Measurements from ENCODE around the gene BTN1A1. TPM values are rescaled to one million over a fixed set of nuclear protein-coding genes. Genes with fewer than 3 reads are reported as not detected.

Gene BTN1A1
- total RNA-seq, 4 donors from 2014 or later, result not detected

DNA sequence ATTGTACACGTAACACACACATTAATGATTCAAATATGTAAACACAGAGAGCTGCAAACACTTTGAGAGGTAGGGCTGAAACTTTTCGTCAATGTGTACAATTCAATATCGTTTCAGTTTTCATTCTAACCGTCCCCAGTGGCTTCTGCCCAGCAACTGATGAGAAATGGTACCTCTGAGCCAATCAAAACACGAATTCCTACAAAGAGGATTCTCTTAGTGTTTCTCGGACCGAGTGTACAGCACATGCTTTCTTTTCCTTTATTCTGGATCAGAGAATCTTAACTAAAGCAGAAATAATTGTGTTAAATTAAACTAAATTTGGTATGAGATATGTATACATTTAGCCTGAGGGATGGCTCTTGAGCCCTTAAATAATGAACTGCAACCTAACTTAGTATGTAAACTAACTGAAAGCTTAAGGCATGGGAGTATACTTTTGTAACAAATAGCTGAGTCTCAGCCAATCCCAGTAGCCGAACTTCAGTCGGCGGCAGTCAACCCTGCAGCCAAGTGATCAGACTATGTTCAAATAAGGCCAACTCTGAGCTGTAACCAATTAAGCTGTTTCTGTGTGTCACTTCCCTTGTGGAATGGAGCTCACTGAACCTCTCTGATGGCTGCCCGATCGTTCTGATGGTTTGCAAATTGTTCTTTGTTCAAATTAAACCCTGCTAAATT, 26.2 kb upstream of the BTN1A1 start:
- H3K27ac ChIP-seq, result peak overlapping the region; percentile 75 to 80 (median 78)
- H3K4me1 ChIP-seq, result no peaks in the 10 kb centered on the region
- H3K36me3 ChIP-seq, result peaks cover 0 to 11% of the 10 kb centered on the region in 2 donors
- intact Hi-C loops (cut with DNase I; ENCODE audit: low total_unique reads), result loop anchor here (5.0 kb wide), 2 partner anchors 112 to 123 kb away; partner anchors contain the start of gene ABT1
- in situ Hi-C loops (cut with MboI; ENCODE audit: low sequenced_read_pairs in 4 of 4), result no loop called here
- H3K27me3 ChIP-seq, result no peaks in the 10 kb centered on the region
- no peaks in the 10 kb centered on the region for H3K9me3 ChIP-seq
- peak overlapping the region; percentile 57 to 64 (median 58) for H3K4me3 ChIP-seq
- peak; percentile 54 to 79 for TF ChIP-seq POLR2A (IDR thresholded peaks at IDR 0.05)
- TF ChIP-seq, protein P1, sequence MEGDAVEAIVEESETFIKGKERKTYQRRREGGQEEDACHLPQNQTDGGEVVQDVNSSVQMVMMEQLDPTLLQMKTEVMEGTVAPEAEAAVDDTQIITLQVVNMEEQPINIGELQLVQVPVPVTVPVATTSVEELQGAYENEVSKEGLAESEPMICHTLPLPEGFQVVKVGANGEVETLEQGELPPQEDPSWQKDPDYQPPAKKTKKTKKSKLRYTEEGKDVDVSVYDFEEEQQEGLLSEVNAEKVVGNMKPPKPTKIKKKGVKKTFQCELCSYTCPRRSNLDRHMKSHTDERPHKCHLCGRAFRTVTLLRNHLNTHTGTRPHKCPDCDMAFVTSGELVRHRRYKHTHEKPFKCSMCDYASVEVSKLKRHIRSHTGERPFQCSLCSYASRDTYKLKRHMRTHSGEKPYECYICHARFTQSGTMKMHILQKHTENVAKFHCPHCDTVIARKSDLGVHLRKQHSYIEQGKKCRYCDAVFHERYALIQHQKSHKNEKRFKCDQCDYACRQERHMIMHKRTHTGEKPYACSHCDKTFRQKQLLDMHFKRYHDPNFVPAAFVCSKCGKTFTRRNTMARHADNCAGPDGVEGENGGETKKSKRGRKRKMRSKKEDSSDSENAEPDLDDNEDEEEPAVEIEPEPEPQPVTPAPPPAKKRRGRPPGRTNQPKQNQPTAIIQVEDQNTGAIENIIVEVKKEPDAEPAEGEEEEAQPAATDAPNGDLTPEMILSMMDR (IDR thresholded peaks at IDR 0.05 in 4 of 5, conservative IDR thresholded peaks at IDR 0.05 in 1 of 5), result no peak
- peak; percentile 41 to 62 for DNase-seq
- peak; percentile 97 to 98 for ATAC-seq

DNA sequence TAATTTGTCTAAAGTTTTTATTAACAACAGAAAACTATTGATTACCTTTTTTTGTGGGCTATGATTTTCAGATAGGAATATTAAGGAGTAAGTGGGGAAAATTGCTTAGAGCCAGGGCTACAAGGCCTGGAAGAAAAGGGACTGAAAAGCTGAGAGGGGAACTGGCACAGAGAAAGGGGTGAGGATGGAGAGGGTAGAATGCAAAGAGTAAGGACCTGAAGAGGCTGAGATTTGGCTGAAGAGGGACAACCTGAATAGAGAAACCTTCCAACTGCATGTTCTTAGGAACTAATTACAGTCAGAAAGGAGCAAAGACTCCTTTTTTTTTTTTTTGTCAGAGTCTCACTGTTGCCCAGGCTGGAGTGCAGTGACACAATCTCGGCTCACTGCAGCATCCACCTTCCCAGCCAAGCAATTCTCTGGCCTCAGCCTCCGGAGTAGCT, 25.6 kb upstream of the BTN1A1 start:
- Histone ChIP-seq H3K9me3 (no peaks in the 10 kb centered on the region), H3K36me3 (peaks cover 0 to 5% of the 10 kb centered on the region in 2 donors), H3K27me3 (no peaks in the 10 kb centered on the region), H3K4me1 (no peaks in the 10 kb centered on the region), H3K4me3 (peak overlapping the region; percentile 57 to 64 (median 58)), H3K27ac (peak overlapping the region; percentile 75 to 80 (median 78))
- no peak for DNase-seq
- TF ChIP-seq, protein P1 (IDR thresholded peaks at IDR 0.05 in 4 of 5, conservative IDR thresholded peaks at IDR 0.05 in 1 of 5), result no peak
- TF ChIP-seq POLR2A (IDR thresholded peaks at IDR 0.05), result no peak
- in situ Hi-C loops (cut with MboI; ENCODE audit: low sequenced_read_pairs in 4 of 4), result no loop called here
- no peak for ATAC-seq
- intact Hi-C loops (cut with DNase I; ENCODE audit: low total_unique reads), result loop anchor here (5.0 kb wide), 2 partner anchors 112 to 123 kb away; partner anchors contain the start of gene ABT1

DNA sequence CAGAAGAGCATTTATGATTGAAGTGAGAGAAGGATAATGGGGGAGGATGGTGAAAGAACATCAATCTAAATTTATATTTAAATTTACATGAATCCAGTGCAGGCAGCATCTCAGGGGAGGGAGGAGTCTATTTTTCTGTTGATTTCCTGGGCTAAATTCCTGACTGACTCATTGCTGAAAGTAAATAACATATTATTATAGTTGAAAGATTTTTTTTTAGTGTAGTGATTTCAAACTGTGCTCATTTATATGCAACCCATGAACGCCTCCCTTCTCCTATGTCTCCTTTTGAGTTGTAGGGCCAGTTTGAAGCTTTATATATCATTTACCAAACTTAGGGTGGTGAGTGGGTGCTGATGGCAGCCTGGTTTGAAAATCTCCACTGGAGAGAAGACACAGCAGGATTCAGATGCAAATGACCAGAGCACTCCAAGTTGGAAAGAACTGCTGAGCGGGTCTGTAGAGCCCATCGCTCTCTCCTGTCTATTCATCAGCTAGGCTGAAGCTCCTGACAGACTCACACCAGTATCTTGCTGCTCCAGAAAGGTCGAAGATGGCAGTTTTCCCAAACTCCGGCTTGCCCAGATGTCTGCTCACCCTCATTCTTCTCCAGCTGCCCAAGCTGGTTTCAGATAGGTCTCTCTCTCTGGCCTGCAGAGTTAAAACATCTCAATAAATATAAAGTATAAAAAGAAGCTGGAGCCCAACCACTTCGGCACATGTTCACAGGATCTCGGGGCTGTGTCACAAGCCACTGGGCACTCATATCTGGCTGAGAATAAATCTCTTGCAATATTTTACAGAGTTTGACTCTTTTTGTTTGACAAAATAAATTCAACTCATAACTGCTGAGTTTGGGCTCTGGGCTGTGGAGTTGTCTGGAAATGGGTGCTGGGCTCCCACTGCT, 24.0 kb upstream of the BTN1A1 start:
- in situ Hi-C loops (cut with MboI; ENCODE audit: low sequenced_read_pairs in 4 of 4), result no loop called here
- H3K27ac ChIP-seq, result no peak overlapping the region
- no peak for ATAC-seq
- no peaks in the 10 kb centered on the region for H3K9me3 ChIP-seq
- H3K27me3 ChIP-seq, result no peaks in the 10 kb centered on the region
- intact Hi-C loops (cut with DNase I; ENCODE audit: low total_unique reads), result no loop called here
- DNase-seq, result no peak
- H3K36me3 ChIP-seq, result no peaks in the 10 kb centered on the region
- TF ChIP-seq, protein P1 (IDR thresholded peaks at IDR 0.05 in 4 of 5, conservative IDR thresholded peaks at IDR 0.05 in 1 of 5), result no peak
- no peak for TF ChIP-seq POLR2A (IDR thresholded peaks at IDR 0.05)
- H3K4me3 ChIP-seq, result no peak overlapping the region
- no peaks in the 10 kb centered on the region for H3K4me1 ChIP-seq

DNA sequence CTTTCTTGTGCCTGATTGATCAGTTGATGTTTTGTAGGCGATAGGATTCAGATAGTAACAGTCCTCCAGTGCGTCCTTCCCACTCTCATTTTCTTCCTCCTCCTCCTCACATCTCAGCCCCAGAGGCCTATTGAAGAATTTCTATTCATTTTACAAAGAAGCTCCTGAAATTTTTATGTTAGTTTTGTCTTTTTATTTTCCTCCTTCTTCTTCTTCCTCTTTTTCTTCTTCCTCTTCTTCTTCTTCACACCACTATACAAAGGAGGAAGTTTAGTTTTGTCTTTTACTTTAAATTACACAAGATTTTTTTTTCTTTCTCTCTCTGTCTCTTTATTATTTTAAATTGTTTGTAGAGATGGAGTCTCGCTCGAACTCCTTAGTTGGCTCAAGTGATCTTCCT, 23.2 kb upstream of the BTN1A1 start:
- in situ Hi-C loops (cut with MboI; ENCODE audit: low sequenced_read_pairs in 4 of 4), result no loop called here
- Histone ChIP-seq H3K9me3 (no peaks in the 10 kb centered on the region), H3K4me3 (no peak overlapping the region), H3K27ac (no peak overlapping the region), H3K4me1 (no peaks in the 10 kb centered on the region), H3K27me3 (no peaks in the 10 kb centered on the region), H3K36me3 (no peaks in the 10 kb centered on the region)
- intact Hi-C loops (cut with DNase I; ENCODE audit: low total_unique reads), result no loop called here
- TF ChIP-seq, protein P1 (IDR thresholded peaks at IDR 0.05 in 4 of 5, conservative IDR thresholded peaks at IDR 0.05 in 1 of 5), result no peak
- TF ChIP-seq POLR2A (IDR thresholded peaks at IDR 0.05), result no peak
- no peak for ATAC-seq
- no peak for DNase-seq
